ENCODE results near the gene RTL1. TPM values are rescaled to one million over a fixed set of nuclear protein-coding genes. Genes with fewer than 3 reads are reported as not detected.

The RTL1 gene
- polyA plus RNA-seq, 1 of the 3 experiments (the other 2 are of a cell fraction), result 0.07 TPM

- TF ChIP-seq GABPA (IDR thresholded peaks at IDR 0.05; ENCODE audit: low read depth) (no peak), FOXJ3 (CRISPR knock-in tag; IDR thresholded peaks at IDR 0.05) (no peak), TAF1 (IDR thresholded peaks at IDR 0.05; ENCODE audit: borderline replicate concordance, low read depth, low read length) (no peak), GATA2 (CRISPR knock-in tag; IDR thresholded peaks at IDR 0.05) (no peak), ZBTB33 (IDR thresholded peaks at IDR 0.05; ENCODE audit: borderline replicate concordance, low read depth) (no peak), NFIC (IDR thresholded peaks at IDR 0.05; ENCODE audit: borderline replicate concordance) (no peak), MXI1 (IDR thresholded peaks at IDR 0.05; ENCODE audit: low read depth, low read length) (no peak), SIN3A (IDR thresholded peaks at IDR 0.05; ENCODE audit: borderline replicate concordance, low read depth, low read length) (no peak)
These were observed 39.3 kb downstream of the RTL1 start (continued) for GRCh38 chr14:100864206-100864605.

- Histone ChIP-seq H3K27me3 (ENCODE audit: insufficient read depth) (no peaks in the 10 kb centered on the region), H3K9ac (no peak overlapping the region), H3K9me3 (no peaks in the 10 kb centered on the region), H2AFZ (ENCODE audit: low read depth) (no peak overlapping the region), H3K4me3 (ENCODE audit: low read depth in 2 of 2, low read length in 1 of 2) (no peak overlapping the region), H4K20me1 (ENCODE audit: insufficient read depth) (no peaks in the 10 kb centered on the region), H3K36me3 (replicated peaks in 1 of 2; ENCODE audit: control insufficient read depth in 1 of 2, insufficient read depth in 2 of 2, low read length in 1 of 2) (no peaks in the 10 kb centered on the region), H3K9me2 (no peaks in the 10 kb centered on the region), H3K4me1 (ENCODE audit: control insufficient read depth in 1 of 2, insufficient read depth in 2 of 2, low read depth in 1 of 2, low read length in 1 of 2) (peaks cover 0 to 3% of the 10 kb centered on the region in 2 experiments; a peak in 2 of 4 replicates), H3K27ac (ENCODE audit: low read depth in 2 of 2, low read length in 1 of 2) (no peak overlapping the region), H3K79me2 (ENCODE audit: insufficient read depth) (no peaks in the 10 kb centered on the region), H3K4me2 (no peak overlapping the region), H3F3A (replicated peaks; ENCODE audit: insufficient read depth) (no peaks in the 10 kb centered on the region)
- no peak for DNase-seq
- WGBS (ENCODE audit: low lambda C conversion rate), result 49% methylated on average over 2 of the region's 2 CpGs
- ChIA-PET CTCF (interaction anchor here (1.4 kb wide), 1 partner anchor 9 kb away, joined by 5 read pairs; no protein-coding TSS in a partner anchor), POLR2A (no interaction called here)
- TF ChIP-seq YY1 (IDR thresholded peaks at IDR 0.05; ENCODE audit: low read depth), result no peak
- TF ChIP-seq SMC3 (IDR thresholded peaks at IDR 0.05; ENCODE audit: low read depth, low read length), result no peak
- no peak for TF ChIP-seq FOSL2 (IDR thresholded peaks at IDR 0.05; ENCODE audit: borderline replicate concordance, low read depth)
- no peak for TF ChIP-seq GATA2 (CRISPR knock-in tag; IDR thresholded peaks at IDR 0.05)
- no peak for TF ChIP-seq FOXJ3 (CRISPR knock-in tag; IDR thresholded peaks at IDR 0.05)
- no peak for TF ChIP-seq MXI1 (IDR thresholded peaks at IDR 0.05; ENCODE audit: low read depth, low read length)
These were observed 40.7 kb downstream of the RTL1 start for GRCh38 chr14:100862793-100863192.

DNA sequence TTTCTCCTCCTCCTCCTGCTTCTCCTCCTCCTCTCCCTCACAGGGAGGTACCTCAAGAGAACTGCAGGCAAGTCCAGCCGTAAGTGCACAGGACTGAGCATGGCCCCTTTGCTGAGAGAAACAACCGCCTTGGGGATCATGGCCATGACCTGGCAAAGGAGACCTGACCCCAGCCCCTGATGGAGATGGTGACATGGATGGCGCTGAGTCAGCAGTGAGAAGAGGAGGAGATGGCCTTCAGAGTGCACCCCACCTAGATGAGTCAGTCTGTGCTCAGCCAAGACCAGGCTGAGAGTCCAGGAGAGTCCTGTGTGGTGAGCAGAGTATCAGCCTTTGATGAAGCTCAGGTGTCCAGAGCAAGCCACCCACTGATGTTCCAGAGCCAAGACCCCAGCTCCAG, 41.2 kb downstream of the RTL1 start:
- Histone ChIP-seq H3K4me1 (ENCODE audit: control insufficient read depth in 1 of 2, insufficient read depth in 2 of 2, low read depth in 1 of 2, low read length in 1 of 2) (peaks cover 0 to 5% of the 10 kb centered on the region in 2 experiments; a peak in 2 of 4 replicates), H3K79me2 (ENCODE audit: insufficient read depth) (no peaks in the 10 kb centered on the region), H3K4me3 (ENCODE audit: low read depth in 2 of 2, low read length in 1 of 2) (no peak overlapping the region), H3F3A (replicated peaks; ENCODE audit: insufficient read depth) (no peaks in the 10 kb centered on the region), H3K9me3 (no peaks in the 10 kb centered on the region), H2AFZ (ENCODE audit: low read depth) (no peak overlapping the region), H3K9ac (no peak overlapping the region), H4K20me1 (ENCODE audit: insufficient read depth) (no peaks in the 10 kb centered on the region), H3K27me3 (ENCODE audit: insufficient read depth) (no peaks in the 10 kb centered on the region), H3K4me2 (no peak overlapping the region), H3K27ac (ENCODE audit: low read depth in 2 of 2, low read length in 1 of 2) (no peak overlapping the region), H3K36me3 (replicated peaks in 1 of 2; ENCODE audit: control insufficient read depth in 1 of 2, insufficient read depth in 2 of 2, low read length in 1 of 2) (no peaks in the 10 kb centered on the region), H3K9me2 (no peaks in the 10 kb centered on the region)
- 63% methylated on average over 3 of the region's 3 CpGs for WGBS (ENCODE audit: low lambda C conversion rate)
- ChIA-PET POLR2A (no interaction called here), CTCF (no interaction called here)
- TF ChIP-seq TEAD4 (IDR thresholded peaks at IDR 0.05; ENCODE audit: borderline replicate concordance, insufficient read depth) (no peak), SIN3A (IDR thresholded peaks at IDR 0.05; ENCODE audit: borderline replicate concordance, low read depth, low read length) (no peak), ELF1 (IDR thresholded peaks at IDR 0.05) (no peak), RAD21 (IDR thresholded peaks at IDR 0.05; ENCODE audit: low read length) (no peak), NFIC (IDR thresholded peaks at IDR 0.05; ENCODE audit: borderline replicate concordance) (no peak), RFX5 (IDR thresholded peaks at IDR 0.05; ENCODE audit: low read length) (no peak), POLR2AphosphoS5 (IDR thresholded peaks at IDR 0.05; ENCODE audit: low read depth, low read length) (no peak), YY1 (IDR thresholded peaks at IDR 0.05; ENCODE audit: low read depth) (no peak), EZH2phosphoT487 (IDR thresholded peaks at IDR 0.05; ENCODE audit: borderline replicate concordance, low read depth) (no peak), GABPA (IDR thresholded peaks at IDR 0.05; ENCODE audit: low read depth) (no peak), ZBTB33 (IDR thresholded peaks at IDR 0.05; ENCODE audit: borderline replicate concordance, low read depth) (no peak), MEF2A (IDR thresholded peaks at IDR 0.05; ENCODE audit: borderline replicate concordance, low read depth) (no peak)
- TF ChIP-seq, protein P1, sequence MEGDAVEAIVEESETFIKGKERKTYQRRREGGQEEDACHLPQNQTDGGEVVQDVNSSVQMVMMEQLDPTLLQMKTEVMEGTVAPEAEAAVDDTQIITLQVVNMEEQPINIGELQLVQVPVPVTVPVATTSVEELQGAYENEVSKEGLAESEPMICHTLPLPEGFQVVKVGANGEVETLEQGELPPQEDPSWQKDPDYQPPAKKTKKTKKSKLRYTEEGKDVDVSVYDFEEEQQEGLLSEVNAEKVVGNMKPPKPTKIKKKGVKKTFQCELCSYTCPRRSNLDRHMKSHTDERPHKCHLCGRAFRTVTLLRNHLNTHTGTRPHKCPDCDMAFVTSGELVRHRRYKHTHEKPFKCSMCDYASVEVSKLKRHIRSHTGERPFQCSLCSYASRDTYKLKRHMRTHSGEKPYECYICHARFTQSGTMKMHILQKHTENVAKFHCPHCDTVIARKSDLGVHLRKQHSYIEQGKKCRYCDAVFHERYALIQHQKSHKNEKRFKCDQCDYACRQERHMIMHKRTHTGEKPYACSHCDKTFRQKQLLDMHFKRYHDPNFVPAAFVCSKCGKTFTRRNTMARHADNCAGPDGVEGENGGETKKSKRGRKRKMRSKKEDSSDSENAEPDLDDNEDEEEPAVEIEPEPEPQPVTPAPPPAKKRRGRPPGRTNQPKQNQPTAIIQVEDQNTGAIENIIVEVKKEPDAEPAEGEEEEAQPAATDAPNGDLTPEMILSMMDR (IDR thresholded peaks at IDR 0.05), result no peak
- DNase-seq, result no peak
